SU-DHL-6 (cell line): ENCODE results near the gene SLC9A3.

Experiments
- H2AFZ ChIP-seq: fragments of 200-600 bp; sonication (generic); 2 replicates; pipeline ENCODE4 v1.6.1; 2014; ENCODE audit warnings: low read depth, mild to moderate bottlenecking, moderate library complexity, mixed read lengths, antibody characterized with exemption, low read length; ENCODE audit not compliant: severe bottlenecking
- H3F3A ChIP-seq: fragments of 200-600 bp; shearing (Covaris generic); 2 replicates; pipeline ENCODE4 v1.6.0; 2016; ENCODE audit warnings: antibody characterized with exemption, mild to moderate bottlenecking; ENCODE audit not compliant: insufficient read depth
- H3K27ac ChIP-seq: fragments of 200-600 bp; sonication (generic); 2 replicates; pipeline ENCODE4 v1.5.1; 2016; ENCODE audit warnings: low read depth, mild to moderate bottlenecking, low read length, moderate library complexity, mixed read lengths
- H3K27me3 ChIP-seq: fragments of 200-600 bp; sonication (generic), shearing (Covaris generic); 2 replicates; pipeline ENCODE4 v1.6.0; 2014; ENCODE audit warnings: mild to moderate bottlenecking, low read length
- H3K36me3 ChIP-seq: fragments of 200-600 bp; sonication (generic); 2 replicates; pipeline ENCODE4 v1.6.1; 2014; ENCODE audit warnings: mild to moderate bottlenecking, low read length, mixed read lengths
- H3K4me2 ChIP-seq: fragments of 300-600, 200-600 bp; shearing (Covaris generic), sonication (generic); 2 replicates; pipeline ENCODE4 v1.6.0; 2014; ENCODE audit warnings: low read length, low read depth, mild to moderate bottlenecking; ENCODE audit not compliant: poor library complexity, severe bottlenecking
- H3K4me3 ChIP-seq: fragments of 200-600 bp; sonication (generic); 2 replicates; pipeline ENCODE4 v1.5.1; 2014; ENCODE audit warnings: antibody characterized with exemption, low read length, mild to moderate bottlenecking, mixed read lengths; ENCODE audit not compliant: insufficient read depth, poor library complexity, severe bottlenecking
- H3K79me2 ChIP-seq: fragments of 200-600 bp; sonication (generic); 2 replicates; pipeline ENCODE4 v1.6.1; 2014; ENCODE audit warnings: mild to moderate bottlenecking, low read length, moderate library complexity; ENCODE audit not compliant: insufficient read depth
- H3K9ac ChIP-seq: fragments of 200-600 bp; sonication (generic); 2 replicates; pipeline ENCODE4 v1.7.0; 2014; ENCODE audit warnings: mild to moderate bottlenecking, low read length
- H3K9me2 ChIP-seq: fragments of 200-600 bp; sonication (generic); replicated peaks from 2 replicates; pipeline ENCODE4 v1.6.1; 2014; ENCODE audit warnings: low read length; ENCODE audit not compliant: insufficient read depth
- H3K9me3 ChIP-seq: fragments of 200-600 bp; sonication (generic); 2 replicates; pipeline ENCODE4 v1.6.1; 2014; ENCODE audit warnings: low read length, mixed read lengths; ENCODE audit not compliant: insufficient read depth
- H4K20me1 ChIP-seq: fragments of 200-600 bp; sonication (generic); 2 replicates; pipeline ENCODE4 v1.6.1; 2014; ENCODE audit warnings: low read depth, mild to moderate bottlenecking, antibody characterized with exemption, low read length, moderate library complexity, mixed read lengths
- EZH2phosphoT487 ChIP-seq: fragments of 200-600 bp; sonication (generic), shearing (Covaris generic); conservative IDR thresholded peaks from 2 replicates; pipeline ENCODE4 v1.6.1; 2018; ENCODE audit warnings: mild to moderate bottlenecking, antibody characterized with exemption, low read length, moderate library complexity, mixed read lengths
- TF ChIP-seq, protein P1 (sequence below): fragments of 200-600 bp; sonication (generic); IDR thresholded peaks from one replicate; pipeline ENCODE4 v1.5.1; 2017; ENCODE audit warnings: antibody characterized with exemption, mild to moderate bottlenecking, low read length, moderate library complexity; ENCODE audit not compliant: insufficient read depth, poor library complexity, severe bottlenecking

The SLC9A3 gene

DNA sequence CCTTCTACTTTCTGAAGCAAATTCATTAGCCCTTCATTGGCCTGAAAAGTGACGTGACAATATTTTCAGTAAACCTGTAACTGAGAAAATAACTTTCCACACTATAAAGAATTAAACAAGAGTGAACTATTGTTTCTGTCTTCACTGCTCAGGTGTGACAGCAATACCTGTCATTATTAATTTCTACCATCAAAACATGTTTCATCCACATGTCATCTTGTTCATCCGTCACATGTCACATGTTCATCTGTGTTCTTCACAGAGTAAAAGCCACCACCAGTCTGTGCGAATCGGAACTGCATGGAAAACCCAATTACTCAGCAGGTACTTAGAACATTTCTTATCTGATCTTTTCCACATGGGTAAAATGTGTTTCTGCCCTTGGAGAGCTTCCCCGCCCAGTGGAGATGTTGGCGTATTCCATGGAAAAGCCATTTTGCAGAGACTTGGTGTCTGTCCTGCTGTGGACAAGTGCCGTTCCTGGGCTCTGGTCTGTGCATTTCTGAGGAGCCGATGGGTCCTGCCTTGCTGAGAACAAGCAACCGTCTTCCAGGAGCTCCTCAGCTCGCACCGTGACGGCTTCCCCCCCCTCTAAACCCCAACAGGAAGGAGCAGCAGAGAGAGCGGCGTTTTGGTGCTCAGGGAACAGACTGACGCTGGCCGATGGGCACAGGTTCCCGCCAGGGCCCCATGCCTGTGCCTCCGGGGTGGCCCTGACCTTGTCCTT, 91.9 kb downstream of the SLC9A3 start:
- Histone ChIP-seq H3F3A (no peaks in the 10 kb centered on the region), H3K9ac (no peak overlapping the region), H3K9me3 (no peaks in the 10 kb centered on the region), H3K36me3 (no peaks in the 10 kb centered on the region), H3K4me3 (no peak overlapping the region), H3K27me3 (no peaks in the 10 kb centered on the region), H4K20me1 (no peaks in the 10 kb centered on the region), H3K9me2 (no peaks in the 10 kb centered on the region), H3K79me2 (no peaks in the 10 kb centered on the region), H3K27ac (no peak overlapping the region), H3K4me2 (no peak overlapping the region), H2AFZ (no peak overlapping the region)
- TF ChIP-seq, protein P1, sequence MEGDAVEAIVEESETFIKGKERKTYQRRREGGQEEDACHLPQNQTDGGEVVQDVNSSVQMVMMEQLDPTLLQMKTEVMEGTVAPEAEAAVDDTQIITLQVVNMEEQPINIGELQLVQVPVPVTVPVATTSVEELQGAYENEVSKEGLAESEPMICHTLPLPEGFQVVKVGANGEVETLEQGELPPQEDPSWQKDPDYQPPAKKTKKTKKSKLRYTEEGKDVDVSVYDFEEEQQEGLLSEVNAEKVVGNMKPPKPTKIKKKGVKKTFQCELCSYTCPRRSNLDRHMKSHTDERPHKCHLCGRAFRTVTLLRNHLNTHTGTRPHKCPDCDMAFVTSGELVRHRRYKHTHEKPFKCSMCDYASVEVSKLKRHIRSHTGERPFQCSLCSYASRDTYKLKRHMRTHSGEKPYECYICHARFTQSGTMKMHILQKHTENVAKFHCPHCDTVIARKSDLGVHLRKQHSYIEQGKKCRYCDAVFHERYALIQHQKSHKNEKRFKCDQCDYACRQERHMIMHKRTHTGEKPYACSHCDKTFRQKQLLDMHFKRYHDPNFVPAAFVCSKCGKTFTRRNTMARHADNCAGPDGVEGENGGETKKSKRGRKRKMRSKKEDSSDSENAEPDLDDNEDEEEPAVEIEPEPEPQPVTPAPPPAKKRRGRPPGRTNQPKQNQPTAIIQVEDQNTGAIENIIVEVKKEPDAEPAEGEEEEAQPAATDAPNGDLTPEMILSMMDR, result no peak
- TF ChIP-seq EZH2phosphoT487, result no peak

DNA sequence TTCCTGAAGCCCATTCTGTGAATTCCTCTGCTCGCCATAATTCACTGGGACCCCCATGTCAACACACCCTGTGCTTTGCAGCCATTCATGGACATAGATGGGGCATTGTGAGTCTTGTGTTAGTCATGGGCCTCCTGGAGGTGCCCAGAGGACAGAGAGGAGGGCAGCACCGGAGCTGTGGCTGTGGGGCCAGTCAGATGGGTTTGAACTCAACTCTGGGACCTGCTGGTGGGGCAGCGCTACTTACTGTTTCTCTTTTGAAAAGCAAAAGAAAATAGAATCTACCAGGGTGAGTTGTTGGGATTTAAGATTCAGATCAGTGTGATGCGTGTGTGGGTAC, 92.6 kb downstream of the SLC9A3 start:
- no peak for TF ChIP-seq EZH2phosphoT487
- TF ChIP-seq, protein P1, result no peak
- Histone ChIP-seq H3F3A (no peaks in the 10 kb centered on the region), H4K20me1 (no peaks in the 10 kb centered on the region), H3K4me3 (no peak overlapping the region), H3K9me2 (no peaks in the 10 kb centered on the region), H3K27ac (no peak overlapping the region), H3K9me3 (no peaks in the 10 kb centered on the region), H3K27me3 (no peaks in the 10 kb centered on the region), H2AFZ (no peak overlapping the region), H3K79me2 (no peaks in the 10 kb centered on the region), H3K9ac (no peak overlapping the region), H3K4me2 (no peak overlapping the region), H3K36me3 (no peaks in the 10 kb centered on the region)

DNA sequence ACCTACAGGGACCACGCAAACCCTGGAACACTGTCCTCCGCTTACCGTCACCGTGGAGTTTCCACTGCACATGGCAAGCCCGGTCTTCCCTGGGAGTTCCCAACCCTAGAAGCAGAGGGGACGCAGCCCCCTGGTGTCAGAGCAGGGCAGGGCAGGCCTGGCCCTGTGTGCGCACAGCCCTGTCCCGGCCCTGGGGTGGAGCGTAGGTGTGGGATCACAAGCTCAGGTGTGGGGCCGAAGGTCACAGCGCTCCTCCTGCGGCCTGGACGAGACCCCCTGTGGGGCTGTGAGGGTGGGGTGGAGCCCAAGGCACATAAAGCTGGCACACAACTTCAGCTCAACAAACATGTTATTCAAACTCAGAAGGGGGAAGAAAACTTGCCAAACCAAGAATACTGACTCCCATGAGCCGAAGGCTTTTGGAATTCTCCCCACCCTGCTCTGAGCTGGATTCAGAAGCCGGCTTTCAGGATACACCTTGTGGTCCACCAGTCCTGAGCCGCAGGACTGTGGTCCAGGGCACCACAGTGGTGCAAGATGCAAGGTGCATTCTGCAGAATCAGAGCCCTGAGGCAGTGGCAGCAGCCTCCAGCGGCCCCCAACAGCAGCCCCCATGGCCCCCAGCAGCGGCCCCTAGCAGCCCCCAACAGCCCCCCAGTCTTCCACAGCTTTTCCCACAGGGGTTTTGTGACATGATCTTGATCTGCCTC, 93.1 kb downstream of the SLC9A3 start:
- no peaks in the 10 kb centered on the region for H3K27me3 ChIP-seq
- H3K4me2 ChIP-seq, result no peak overlapping the region
- no peaks in the 10 kb centered on the region for H3K9me3 ChIP-seq
- H2AFZ ChIP-seq, result no peak overlapping the region
- TF ChIP-seq EZH2phosphoT487, result no peak
- TF ChIP-seq, protein P1, result peak; percentile 67
- no peaks in the 10 kb centered on the region for H3K79me2 ChIP-seq
- H3K27ac ChIP-seq, result no peak overlapping the region
- H3K9ac ChIP-seq, result no peak overlapping the region
- H3K36me3 ChIP-seq, result no peaks in the 10 kb centered on the region
- H4K20me1 ChIP-seq, result no peaks in the 10 kb centered on the region
- no peaks in the 10 kb centered on the region for H3F3A ChIP-seq
- H3K4me3 ChIP-seq, result no peak overlapping the region
- no peaks in the 10 kb centered on the region for H3K9me2 ChIP-seq
